Esophagus muscularis mucosa (tissue), 4 donors: ENCODE measurements around the gene ATP10A.

Experiments used
- EP300 ChIP-seq: sonication (generic); formaldehyde crosslinking; IDR thresholded peaks from one replicate; pipeline ENCODE4 v1.6.1; 2017; ENCODE audit warnings: antibody characterized with exemption
- POLR2A ChIP-seq: fragments of 450-650 bp; IDR thresholded peaks from one replicate; pipeline ENCODE4 v1.6.1; 2017; ENCODE audit warnings: antibody characterized with exemption, moderate library complexity, mild to moderate bottlenecking, low read depth
- TF ChIP-seq, protein P1 (sequence below), 3 experiments: fragments of 200-600 bp in 2 of 3; fragments of 450-650 bp in 1 of 3; sonication (generic) in 2 of 3; IDR thresholded peaks; one replicate each; pipeline ENCODE4 v1.5.1; 2017 to 2019; ENCODE audit warnings: antibody characterized with exemption in 3 of 3, mild to moderate bottlenecking in 2 of 3, moderate library complexity in 1 of 3

DNA sequence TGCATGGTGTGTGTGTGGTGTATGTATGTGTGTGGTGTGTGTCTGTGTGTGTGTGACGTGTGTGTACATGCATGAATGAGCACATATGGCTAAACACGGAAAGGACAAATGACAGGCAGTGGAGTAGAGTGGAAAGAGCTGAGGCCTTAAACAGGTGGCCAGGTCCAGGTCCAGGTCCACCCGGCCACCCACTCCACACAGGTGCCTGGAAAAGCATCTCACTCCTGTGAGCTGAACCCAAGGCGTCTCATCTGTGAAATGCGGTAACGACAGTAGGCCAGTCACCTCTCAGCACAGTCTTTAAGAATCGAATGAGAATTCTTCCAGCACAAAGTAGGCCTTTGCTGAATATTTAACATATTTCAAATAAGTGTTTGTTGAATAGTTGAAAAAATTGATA lies 58.7 kb downstream of the ATP10A start:
- TF ChIP-seq EP300 (no peak), POLR2A (no peak)
- TF ChIP-seq, protein P1, sequence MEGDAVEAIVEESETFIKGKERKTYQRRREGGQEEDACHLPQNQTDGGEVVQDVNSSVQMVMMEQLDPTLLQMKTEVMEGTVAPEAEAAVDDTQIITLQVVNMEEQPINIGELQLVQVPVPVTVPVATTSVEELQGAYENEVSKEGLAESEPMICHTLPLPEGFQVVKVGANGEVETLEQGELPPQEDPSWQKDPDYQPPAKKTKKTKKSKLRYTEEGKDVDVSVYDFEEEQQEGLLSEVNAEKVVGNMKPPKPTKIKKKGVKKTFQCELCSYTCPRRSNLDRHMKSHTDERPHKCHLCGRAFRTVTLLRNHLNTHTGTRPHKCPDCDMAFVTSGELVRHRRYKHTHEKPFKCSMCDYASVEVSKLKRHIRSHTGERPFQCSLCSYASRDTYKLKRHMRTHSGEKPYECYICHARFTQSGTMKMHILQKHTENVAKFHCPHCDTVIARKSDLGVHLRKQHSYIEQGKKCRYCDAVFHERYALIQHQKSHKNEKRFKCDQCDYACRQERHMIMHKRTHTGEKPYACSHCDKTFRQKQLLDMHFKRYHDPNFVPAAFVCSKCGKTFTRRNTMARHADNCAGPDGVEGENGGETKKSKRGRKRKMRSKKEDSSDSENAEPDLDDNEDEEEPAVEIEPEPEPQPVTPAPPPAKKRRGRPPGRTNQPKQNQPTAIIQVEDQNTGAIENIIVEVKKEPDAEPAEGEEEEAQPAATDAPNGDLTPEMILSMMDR (IDR thresholded peaks at IDR 0.05), result no peak
